ENCODE data around the gene MCL1.

DNA sequence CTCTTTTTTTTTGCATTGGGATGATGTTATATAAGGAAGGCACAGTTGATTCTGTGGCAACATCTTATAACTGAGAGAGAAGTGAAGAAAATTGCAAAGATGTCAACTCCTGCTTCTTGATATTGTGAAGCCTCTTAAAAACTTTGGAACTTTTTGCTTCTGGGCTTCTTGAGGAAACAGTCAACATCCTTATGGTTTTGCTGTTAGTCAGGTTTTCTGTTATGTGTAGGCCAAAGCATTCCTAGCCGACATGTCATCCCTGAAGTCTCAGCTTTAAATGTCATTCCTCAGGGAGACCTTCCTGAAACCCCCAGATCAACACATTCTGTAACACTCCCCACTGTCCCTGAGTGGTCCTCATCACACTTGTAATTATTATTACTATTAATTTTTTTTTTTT, 51.2 kb downstream of the MCL1 start:
- no peak for TF ChIP-seq CTCF (IDR thresholded peaks at IDR 0.05)
- TF ChIP-seq POLR2A (IDR thresholded peaks at IDR 0.05), result no peak

Measured in body of pancreas (tissue), 4 donors.